Fibroblast of pulmonary artery (primary cell): ENCODE data around the gene CSNK1D.

ENCODE experiments used
- DNase-seq: peaks from one replicate; pipeline ENCODE4 v3.0.0-alpha.2; 2010; ENCODE audit warnings: low read depth
- H3K4me3 ChIP-seq: replicated peaks from 2 replicates; pipeline ENCODE4 v1.5.1; 2011; ENCODE audit warnings: low read depth, mild to moderate bottlenecking, control low read depth, low read length, moderate library complexity
- TF ChIP-seq, protein P1 (sequence below): IDR thresholded peaks from 2 replicates; pipeline ENCODE4 v1.5.1; 2011; ENCODE audit warnings: mild to moderate bottlenecking, control low read depth, low read length, inconsistent platforms; ENCODE audit errors: missing control alignments

CSNK1D gene

DNA sequence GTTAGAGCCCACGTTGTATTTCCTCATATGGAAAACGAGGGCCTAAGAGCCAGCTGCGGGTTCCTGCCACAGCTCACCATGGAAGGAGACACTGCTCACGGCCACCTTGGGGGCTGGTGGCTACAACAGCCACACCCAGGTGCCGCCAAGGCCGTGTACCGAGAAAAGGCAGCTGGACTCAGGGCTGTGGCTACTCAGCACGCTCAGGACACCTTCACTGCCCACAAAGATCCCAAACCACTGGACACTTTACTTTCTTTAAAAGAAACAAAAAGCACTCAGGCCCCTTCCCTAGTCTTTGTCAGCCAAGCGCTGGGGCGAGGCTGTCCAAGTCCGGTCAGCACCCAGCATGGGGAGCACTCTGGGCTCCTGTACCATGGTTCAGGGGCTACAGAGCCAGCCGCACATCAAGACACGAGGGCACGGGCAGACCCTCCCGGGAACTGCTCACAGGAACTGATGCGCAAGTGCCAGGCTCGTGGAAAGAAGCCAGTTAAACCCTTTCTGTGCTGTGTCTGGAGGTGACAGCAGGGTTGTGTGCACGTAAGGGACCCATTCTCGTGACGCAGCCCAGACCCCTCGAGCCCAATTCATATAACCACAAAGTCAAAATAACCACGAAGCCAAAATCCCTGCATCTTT lies 26.2 kb downstream of the CSNK1D start:
- H3K4me3 ChIP-seq: no peak overlapping the region
- TF ChIP-seq, protein P1, sequence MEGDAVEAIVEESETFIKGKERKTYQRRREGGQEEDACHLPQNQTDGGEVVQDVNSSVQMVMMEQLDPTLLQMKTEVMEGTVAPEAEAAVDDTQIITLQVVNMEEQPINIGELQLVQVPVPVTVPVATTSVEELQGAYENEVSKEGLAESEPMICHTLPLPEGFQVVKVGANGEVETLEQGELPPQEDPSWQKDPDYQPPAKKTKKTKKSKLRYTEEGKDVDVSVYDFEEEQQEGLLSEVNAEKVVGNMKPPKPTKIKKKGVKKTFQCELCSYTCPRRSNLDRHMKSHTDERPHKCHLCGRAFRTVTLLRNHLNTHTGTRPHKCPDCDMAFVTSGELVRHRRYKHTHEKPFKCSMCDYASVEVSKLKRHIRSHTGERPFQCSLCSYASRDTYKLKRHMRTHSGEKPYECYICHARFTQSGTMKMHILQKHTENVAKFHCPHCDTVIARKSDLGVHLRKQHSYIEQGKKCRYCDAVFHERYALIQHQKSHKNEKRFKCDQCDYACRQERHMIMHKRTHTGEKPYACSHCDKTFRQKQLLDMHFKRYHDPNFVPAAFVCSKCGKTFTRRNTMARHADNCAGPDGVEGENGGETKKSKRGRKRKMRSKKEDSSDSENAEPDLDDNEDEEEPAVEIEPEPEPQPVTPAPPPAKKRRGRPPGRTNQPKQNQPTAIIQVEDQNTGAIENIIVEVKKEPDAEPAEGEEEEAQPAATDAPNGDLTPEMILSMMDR: no peak
- DNase-seq: no peak

DNA sequence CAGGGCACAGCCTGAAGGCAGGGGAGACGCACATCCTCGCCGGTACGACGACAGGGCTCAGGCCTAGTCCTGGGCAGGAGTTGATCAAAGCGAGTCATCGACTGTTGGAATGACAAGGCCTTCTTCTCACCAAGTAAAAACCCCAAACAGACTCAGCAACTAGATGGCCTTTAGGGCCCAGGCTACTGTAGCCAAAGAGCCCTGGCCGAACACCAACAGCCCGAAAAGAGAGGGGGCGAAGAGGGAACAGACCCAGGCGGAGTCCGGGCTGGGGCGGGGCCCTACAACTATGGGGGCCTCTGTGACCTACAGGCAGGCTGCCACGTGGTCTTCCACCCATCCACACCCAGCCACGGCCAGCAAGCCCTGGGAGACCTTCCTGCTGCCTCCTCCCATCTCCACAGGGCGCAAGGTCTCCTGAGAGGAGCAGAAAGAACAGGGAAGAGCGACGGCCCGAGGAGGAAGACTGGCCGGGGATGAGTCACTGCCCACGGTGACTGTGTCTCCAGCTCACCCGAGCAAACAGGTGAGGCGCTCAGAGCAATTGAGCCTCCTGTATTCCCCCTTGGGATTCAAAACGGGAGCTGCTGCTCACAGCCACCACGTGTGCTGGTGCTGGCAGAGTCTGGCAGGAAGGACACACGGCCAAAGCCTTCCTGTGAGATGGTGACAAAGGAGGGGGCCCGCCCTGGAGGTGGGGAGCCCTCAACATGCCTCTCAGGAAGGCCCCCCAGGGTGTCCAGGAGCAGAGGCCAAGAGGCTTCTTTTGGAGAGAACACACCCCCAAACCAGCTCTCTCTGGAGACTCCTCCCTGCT lies 26.9 kb downstream of the CSNK1D start:
- DNase-seq: peak; percentile 48
- H3K4me3 ChIP-seq: no peak overlapping the region
- TF ChIP-seq, protein P1: no peak

DNA sequence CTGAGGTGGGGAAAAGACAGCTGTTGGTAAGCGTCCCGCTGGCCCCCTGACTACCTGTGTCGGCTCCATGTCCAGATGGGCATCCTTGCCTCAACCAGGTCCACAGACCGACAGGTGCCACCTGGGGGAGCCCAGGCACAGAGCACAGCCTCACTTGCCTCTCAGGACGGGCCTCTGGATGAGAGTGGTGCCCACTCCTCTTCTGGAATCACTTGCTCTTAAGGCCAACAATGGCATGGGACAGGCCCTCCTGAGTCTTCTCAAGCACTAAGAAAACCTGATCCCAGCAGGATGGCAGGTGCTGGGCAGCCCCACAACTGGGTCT lies 27.5 kb downstream of the CSNK1D start:
- TF ChIP-seq, protein P1: no peak
- no peak overlapping the region for H3K4me3 ChIP-seq
- no peak for DNase-seq

DNA sequence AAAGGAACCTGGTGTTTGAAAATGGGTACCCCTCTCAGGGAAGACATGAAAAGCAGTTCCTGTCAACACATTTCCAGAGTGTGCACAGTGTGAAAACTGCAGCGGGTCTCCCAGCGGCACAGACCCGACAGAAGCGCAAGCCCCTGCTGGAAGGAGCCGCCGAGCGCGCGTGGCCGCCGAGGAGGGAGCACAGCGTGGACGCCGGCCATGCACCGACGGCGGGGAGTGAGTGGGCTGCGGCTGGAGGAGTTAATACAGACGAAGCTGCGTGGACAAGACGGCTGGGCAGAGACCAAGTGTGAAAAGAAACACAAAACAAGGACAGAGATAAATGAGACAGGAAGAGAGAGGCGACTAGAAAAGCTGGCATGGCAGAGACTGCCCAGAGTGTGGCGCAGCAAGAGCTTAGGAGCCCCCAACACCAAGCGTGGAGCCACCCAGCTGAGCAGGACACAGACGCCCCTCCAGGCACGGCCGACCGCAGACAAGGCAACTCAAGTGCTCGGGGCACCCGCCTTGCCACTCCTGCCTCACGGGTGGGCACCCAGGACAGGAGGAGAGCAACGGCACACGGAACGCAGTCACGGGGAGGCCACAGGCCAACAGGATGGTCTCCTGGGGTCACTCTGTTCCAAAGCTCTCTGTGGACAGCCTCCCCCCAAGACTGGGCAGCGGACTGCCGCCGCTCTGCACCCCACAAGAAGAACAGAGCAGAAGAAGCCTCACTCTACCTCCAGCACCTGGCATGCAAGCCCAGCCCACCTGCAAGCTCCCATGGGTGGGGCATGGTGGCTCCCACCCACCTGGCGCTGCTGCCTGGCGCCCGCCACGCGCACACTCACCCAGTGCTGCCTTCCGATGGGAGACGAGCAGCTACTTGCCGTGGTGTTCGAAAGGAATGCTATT lies 28.1 kb downstream of the CSNK1D start:
- H3K4me3 ChIP-seq: no peak overlapping the region

DNA sequence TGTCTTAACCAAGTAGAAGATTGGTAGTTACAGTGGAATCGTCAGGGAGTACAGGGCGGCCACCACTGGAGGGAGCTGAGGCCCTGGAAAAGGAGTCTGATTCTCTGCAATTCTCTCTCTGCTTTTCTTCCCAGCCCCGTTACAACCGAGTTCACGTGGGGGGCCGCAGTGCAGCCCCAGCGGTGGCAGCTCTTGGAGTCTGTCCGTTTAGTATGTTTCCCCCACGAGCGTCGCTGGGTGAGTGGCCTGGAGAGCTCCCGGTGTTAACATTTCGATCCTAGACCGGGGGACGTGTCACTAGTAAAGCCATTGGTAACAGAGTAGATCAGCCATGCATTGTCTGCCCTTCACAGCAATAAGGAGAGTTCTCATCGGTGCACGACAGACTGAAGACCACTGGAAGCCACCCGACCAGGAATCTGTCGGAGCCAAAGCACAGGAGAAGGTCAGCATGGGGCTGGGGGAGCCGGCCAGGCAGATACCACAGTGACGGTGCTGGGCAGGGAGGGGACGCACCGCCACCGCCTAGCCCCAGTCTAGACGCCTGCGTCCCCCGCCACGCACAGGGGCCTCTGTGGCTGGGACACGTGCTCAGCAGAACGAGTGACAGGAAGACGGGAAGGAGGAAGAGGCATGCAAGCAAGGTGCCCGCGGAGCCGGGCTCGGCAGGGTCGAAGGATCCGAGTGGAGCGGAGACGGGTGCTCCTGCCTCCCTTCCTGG lies 28.9 kb downstream of the CSNK1D start:
- DNase-seq: peak; percentile 62
- H3K4me3 ChIP-seq: no peak overlapping the region
- TF ChIP-seq, protein P1: peak; percentile 55

More for the DNA sequence above, 28.1 kb downstream of the CSNK1D start:
- TF ChIP-seq, protein P1: no peak
- no peak for DNase-seq

GRCh38 chr17:82243648-82244412 lies 29.7 kb downstream of the CSNK1D start:
- no peak overlapping the region for H3K4me3 ChIP-seq
- TF ChIP-seq, protein P1: no peak
- no peak for DNase-seq
